Activated CD8-positive, alpha-beta memory T cell treated with anti-CD3 and anti-CD28 coated beads, Interleukin-2, amount 10 ng/mL, durations not matched to agents 7 days and 5 days (primary cell): ENCODE results near the gene LRP5. TPM values are rescaled to one million over a fixed set of nuclear protein-coding genes. Genes with fewer than 3 reads are reported as not detected.
"Not testable (repeated sequence)": the region's sequence is repeated elsewhere in the genome, so short reads cannot be mapped to it uniquely, and the experiment has no call there.

ENCODE experiments used
- ATAC-seq: fragments of 150-1000 bp; cut with Tn5 transposase; one replicate; pipeline ENCODE4 v1.10.0; 2021; ENCODE audit warnings: moderate library complexity
- CTCF ChIA-PET: fragments of 350-600 bp; sonication (Branson Sonifier 250); formaldehyde crosslinking; loops from one replicate; lab custom pipeline; 2021; ENCODE audit warnings: antibody characterized with exemption; lab: Charles Lee
- DNase-seq: peaks from one replicate; pipeline ENCODE4 v3.0.0-alpha.2; 2020
- H3K27ac Mint-ChIP-seq: one replicate; pipeline ENCODE4 v1.8.0; 2021; ENCODE audit warnings: mild to moderate bottlenecking, mixed read lengths
- H3K27me3 Mint-ChIP-seq: one replicate; pipeline ENCODE4 v1.8.0; 2021; ENCODE audit warnings: mixed read lengths
- H3K36me3 Mint-ChIP-seq: one replicate; pipeline ENCODE4 v1.8.0; 2021; ENCODE audit warnings: mild to moderate bottlenecking, mixed read lengths
- H3K4me1 Mint-ChIP-seq: one replicate; pipeline ENCODE4 v1.8.0; 2021; ENCODE audit warnings: mixed read lengths
- H3K4me3 Mint-ChIP-seq: one replicate; pipeline ENCODE4 v1.8.0; 2021; ENCODE audit warnings: mild to moderate bottlenecking, moderate library complexity, mixed read lengths
- H3K9me3 Mint-ChIP-seq: one replicate; pipeline ENCODE4 v1.8.0; 2022; ENCODE audit warnings: low read depth, mixed read lengths
- total RNA-seq, 2 experiments: library from RNA; stranded (reverse); gene quantifications; one replicate each; pipeline ENCODE4 v1.2.3, GENCODE V29; 2021

Gene LRP5
- total RNA-seq, 2 experiments from 2014 or later = 15.6 to 16.2 TPM

DNA sequence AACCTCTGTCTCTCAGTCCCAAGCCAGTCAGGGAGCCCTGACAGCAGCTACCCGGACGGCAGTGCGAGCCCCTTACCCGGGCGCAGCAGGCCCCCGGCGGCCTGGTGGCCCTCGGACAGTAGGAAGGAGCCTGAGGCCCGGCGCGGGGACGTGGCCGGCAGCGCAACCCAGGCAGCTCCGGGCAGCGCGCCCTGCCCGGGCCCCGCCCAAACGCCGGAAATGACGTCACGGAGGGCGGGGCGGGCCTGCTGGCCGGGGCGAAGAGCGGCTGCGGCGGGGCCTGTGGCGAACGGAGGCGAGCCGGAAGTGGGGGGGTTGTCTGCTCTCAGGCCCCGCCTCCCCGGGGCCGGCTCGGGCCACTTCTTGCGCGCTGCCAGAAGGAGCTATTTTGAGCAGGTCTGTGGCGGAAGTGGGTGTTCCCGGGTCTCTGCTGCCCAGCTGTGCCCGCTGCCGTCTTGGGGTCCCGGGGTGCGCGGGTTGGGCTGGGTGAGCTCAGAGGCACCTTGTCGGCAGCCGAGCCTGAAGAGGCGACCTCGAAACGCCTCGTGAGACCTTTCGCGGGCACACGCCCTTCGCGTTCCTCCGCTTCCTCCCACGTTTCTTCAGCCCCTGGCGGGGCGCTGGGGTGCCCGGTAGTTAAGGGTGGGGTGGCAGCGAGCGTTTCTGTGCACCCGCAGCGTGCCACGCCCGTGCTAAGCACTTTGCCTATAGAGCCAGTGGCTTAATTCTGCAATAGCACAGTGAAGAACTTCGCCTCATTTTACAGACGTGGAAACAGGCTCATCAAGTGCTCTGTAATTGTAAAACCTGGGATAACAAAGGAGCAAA, 40.4 kb upstream of the LRP5 start, which contains the start of gene C11orf24:
TSS of gene C11orf24 (minus strand) at position 193 of the 828 bp plus-strand sequence. CDS start 8,206 bp downstream, outside the sequence.
- DNase-seq (peak; percentile 94), ATAC-seq (peak; percentile 92)
- Mint-ChIP-seq H3K9me3 (no peaks in the 10 kb centered on the region), H3K27me3 (no peaks in the 10 kb centered on the region), H3K4me1 (peaks cover 42% of the 10 kb centered on the region), H3K27ac (peak within 1 kb of the TSS; percentile 96), H3K36me3 (peaks cover 5% of the 10 kb centered on the region), H3K4me3 (peak within 1 kb of the TSS; percentile 81)
- CTCF ChIA-PET = interaction anchor here (0.6 to 5.6 kb wide), 9 partner anchors 9 to 152 kb away, joined by 3 to 78 read pairs (median 3); no protein-coding TSS in a partner anchor

DNA sequence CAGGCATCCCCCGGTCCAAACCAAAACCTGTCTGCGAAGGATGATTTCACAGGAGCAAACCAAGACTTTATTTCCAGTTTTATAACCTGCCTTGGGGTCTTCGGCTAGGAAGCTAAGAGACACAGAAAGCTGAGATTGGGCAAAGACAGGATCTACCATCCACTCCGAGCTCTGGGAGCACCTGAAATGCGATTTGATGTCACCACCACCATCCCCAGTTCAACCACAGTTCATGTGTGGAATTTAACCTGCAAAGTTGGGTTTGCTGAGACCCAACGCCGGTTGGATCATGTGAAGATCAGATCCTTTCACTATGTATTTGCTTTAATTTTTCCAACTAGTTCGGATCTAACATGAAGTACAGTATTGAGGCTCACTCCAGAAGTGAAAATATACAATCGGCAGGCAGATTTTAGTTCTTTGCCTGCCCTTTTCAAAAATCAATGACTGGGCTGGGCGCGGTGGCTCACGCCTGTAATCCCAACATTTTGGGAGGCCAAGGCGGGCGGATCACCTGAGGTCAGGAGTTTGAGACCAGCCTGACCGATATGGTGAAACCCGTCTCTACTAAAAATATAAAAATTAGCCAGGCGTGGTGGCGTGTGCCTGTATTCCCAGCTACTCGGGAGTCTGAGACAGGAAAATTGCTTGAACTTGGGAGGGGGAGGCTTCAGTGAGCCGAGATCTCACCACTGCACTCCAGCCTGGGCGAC, 39.2 kb upstream of the LRP5 start:
- peaks cover 35% of the 10 kb centered on the region for H3K4me1 Mint-ChIP-seq
- peak overlapping the region; percentile 94 for H3K27ac Mint-ChIP-seq
- peak overlapping the region; percentile 81 for H3K4me3 Mint-ChIP-seq
- ATAC-seq (no peak), DNase-seq (no peak)
- H3K27me3 Mint-ChIP-seq = no peaks in the 10 kb centered on the region
- H3K36me3 Mint-ChIP-seq = no peaks in the 10 kb centered on the region
- CTCF ChIA-PET = interaction anchor here (2.1 to 5.6 kb wide), 2 partner anchors 9 to 24 kb away, joined by 9 to 78 read pairs; no protein-coding TSS in a partner anchor
- no peaks in the 10 kb centered on the region for H3K9me3 Mint-ChIP-seq

DNA sequence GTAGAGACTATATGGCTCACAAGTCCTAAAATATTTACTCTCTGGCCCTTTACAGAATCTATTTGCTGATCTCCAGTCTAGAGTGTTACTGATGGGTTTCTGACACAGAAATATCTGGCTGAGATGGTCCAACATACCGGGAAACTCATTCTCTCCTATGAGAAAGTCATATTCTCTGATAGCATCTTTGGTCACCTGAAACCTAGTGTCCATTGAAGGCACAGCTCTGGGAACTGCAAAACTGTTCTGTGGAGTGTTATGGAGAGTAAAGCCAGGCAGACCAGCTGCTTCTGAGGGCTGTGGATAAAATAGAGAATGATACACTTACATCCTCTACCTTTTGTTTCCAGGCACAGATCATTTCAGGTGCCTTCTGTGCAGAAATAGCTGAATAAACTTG, 38.1 kb upstream of the LRP5 start:
- CTCF ChIA-PET = interaction anchor here (5.6 kb wide), 1 partner anchor 23 kb away, joined by 78 read pairs; no protein-coding TSS in a partner anchor
- no peak overlapping the region for H3K4me3 Mint-ChIP-seq
- H3K36me3 Mint-ChIP-seq = no peaks in the 10 kb centered on the region
- no peak overlapping the region for H3K27ac Mint-ChIP-seq
- H3K9me3 Mint-ChIP-seq = no peaks in the 10 kb centered on the region
- DNase-seq (no peak), ATAC-seq (no peak)
- no peaks in the 10 kb centered on the region for H3K27me3 Mint-ChIP-seq
- peaks cover 28% of the 10 kb centered on the region for H3K4me1 Mint-ChIP-seq

DNA sequence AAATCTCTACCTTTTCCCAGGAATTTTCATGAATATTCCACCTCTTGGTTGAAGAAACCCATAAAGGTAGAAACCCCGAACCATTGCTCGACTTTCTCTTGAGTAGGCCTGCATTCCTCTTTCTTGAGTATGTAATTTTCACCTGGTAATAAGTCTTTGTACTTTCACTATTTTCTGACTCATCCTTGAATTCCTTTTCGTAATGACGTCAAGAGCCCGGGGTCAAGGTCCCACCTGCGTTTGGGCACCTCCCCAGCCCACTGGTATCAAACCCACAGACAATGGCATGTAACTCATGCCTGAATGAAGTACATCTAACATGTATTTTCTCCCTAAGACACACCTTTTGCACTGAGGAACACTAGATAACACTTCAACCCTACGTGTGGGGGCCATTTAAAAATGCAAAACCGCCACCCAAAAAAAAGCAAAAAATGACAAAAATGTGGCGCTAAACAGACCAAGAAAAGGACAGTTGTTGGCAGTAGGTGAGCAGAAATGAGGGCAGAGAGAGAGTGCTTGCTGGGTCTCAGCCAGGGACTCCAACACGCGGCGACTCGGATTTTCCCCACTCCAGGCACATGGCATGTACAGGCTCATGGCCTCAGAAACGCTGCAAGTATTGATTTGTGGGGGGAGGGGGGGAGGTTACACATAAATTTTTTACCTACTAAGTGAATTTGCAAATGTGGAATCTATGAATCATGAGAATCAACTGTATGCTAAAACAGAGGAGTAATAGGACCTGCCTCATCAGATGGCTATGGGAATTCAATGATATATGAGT, 36.5 kb upstream of the LRP5 start:
- ATAC-seq = no peak
- H3K4me3 Mint-ChIP-seq = no peak overlapping the region
- H3K9me3 Mint-ChIP-seq = no peaks in the 10 kb centered on the region
- no peak overlapping the region for H3K27ac Mint-ChIP-seq
- peaks cover 17% of the 10 kb centered on the region for H3K4me1 Mint-ChIP-seq
- H3K27me3 Mint-ChIP-seq = no peaks in the 10 kb centered on the region
- no peaks in the 10 kb centered on the region for H3K36me3 Mint-ChIP-seq
- CTCF ChIA-PET = interaction anchor here (3.9 kb wide), 1 partner anchor 21 kb away, joined by 24 read pairs; no protein-coding TSS in a partner anchor
- DNase-seq = no peak

DNA sequence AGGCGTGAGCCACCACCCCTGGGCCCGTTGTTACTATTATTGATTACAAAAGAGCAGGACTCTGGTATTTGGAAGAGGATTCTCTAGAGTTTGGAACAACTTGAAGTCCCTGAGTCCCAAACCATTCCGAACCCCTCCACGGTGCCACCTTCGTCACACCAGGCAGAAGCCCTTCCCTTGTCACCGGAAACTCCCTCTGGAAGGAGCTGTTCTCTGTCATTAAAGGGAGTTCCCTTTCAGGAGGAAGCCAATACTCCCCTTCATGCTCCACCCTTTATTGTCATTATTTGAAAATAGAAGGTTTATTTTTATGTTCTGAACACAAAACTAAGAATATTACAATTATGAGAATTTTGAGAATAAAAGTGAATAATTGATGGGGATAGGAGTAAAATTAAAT, 35.5 kb upstream of the LRP5 start:
- Mint-ChIP-seq H3K27me3 (no peaks in the 10 kb centered on the region), H3K4me1 (peaks cover 21% of the 10 kb centered on the region), H3K9me3 (no peaks in the 10 kb centered on the region), H3K36me3 (no peaks in the 10 kb centered on the region), H3K27ac (no peak overlapping the region), H3K4me3 (no peak overlapping the region)
- DNase-seq = no peak
- no peak for ATAC-seq
- CTCF ChIA-PET = interaction anchor here (3.9 kb wide), 1 partner anchor 20 kb away, joined by 24 read pairs; no protein-coding TSS in a partner anchor

DNA sequence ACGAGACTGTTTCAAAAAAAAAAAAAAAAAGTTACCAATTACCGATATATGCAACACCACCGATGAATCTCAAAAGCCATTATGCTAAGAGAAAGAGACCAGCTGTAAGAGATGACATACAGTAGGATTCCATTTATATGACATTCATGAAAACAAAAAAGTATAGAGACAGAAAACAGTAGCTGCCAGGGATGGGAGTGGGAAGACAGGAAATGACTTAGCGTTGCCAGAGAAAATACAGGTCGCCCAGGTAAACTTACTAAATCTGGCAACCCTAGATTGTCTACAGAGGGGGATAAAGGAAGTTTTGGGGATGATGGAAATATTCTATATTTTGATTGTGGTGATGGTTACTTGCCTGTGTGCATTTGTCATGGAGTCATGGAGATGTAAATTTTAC, 32.7 kb upstream of the LRP5 start:
- peaks cover 26% of the 10 kb centered on the region for H3K4me1 Mint-ChIP-seq
- CTCF ChIA-PET = interaction anchor here (3.2 to 3.9 kb wide), 2 partner anchors 17 to 22 kb away, joined by 12 to 24 read pairs; no protein-coding TSS in a partner anchor
- no peak overlapping the region for H3K4me3 Mint-ChIP-seq
- peaks cover 5% of the 10 kb centered on the region for H3K36me3 Mint-ChIP-seq
- H3K9me3 Mint-ChIP-seq = peaks cover 5% of the 10 kb centered on the region
- ATAC-seq (no peak), DNase-seq (no peak)
- H3K27me3 Mint-ChIP-seq = no peaks in the 10 kb centered on the region
- no peak overlapping the region for H3K27ac Mint-ChIP-seq

DNA sequence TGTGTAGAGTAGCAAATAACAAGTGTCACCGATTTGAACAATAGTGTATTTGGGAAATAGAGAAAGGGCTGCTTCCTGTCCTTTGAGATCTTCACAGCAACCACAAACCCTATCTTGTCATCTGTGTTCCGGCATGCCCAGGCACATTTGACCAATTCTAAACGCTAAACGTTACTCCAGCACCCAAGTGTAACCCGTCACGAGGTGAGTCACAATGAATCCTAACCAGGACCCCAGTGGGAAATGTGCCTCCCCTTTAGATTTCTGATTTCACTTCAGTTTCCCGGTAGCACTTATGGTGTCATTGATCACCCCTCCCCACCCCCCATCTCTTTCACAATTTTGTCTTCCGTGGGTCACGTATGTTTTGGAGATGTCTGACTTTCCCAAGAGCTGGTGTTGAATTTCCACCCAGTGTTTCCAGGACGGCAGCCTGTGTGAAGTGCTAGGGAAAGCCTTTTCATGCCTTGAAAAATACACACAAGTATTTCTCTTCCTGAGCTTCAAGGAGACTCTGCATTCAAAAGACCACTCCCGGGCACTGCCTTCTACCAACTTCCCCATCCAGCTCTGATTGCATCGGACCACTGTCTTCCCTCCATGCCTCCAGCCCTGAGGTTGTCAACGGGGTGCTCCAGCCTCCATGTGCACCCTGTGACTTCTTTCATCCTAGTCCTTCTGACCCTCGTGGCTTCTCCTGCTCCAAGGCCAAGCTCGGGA, 30.1 kb upstream of the LRP5 start:
- ATAC-seq (peak; percentile 91), DNase-seq (peak; percentile 81)
- peaks cover 26% of the 10 kb centered on the region for H3K4me1 Mint-ChIP-seq
- peaks cover 6% of the 10 kb centered on the region for H3K36me3 Mint-ChIP-seq
- peak overlapping the region; percentile 86 for H3K27ac Mint-ChIP-seq
- H3K9me3 Mint-ChIP-seq = peaks cover 7% of the 10 kb centered on the region
- CTCF ChIA-PET = interaction anchor here (0.9 to 1.9 kb wide), 4 partner anchors 10 to 25 kb away, joined by 4 to 10 read pairs (median 6); partner anchors contain the start of gene C11orf24
- H3K4me3 Mint-ChIP-seq = peak overlapping the region; percentile 55
- H3K27me3 Mint-ChIP-seq = no peaks in the 10 kb centered on the region

DNA sequence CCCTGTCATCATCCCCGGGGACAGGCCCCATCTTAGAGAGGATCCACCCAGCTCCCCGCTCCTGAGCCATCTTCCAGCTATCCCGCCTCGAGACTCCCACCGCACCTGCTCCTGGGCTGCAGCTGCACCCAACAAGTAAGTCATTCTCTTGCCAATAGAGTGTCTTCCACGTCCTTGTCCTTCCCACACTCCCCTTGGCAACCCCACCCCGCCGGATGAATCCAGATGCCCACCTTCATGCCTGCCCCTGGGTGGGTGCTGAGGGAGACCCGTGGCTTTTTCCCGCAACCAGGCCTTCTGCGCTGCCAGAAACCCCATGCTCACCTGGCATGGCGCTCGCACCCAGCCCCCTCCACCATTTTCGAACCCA, 29.5 kb upstream of the LRP5 start:
- CTCF ChIA-PET = interaction anchor here (0.9 to 1.9 kb wide), 4 partner anchors 11 to 25 kb away, joined by 4 to 10 read pairs (median 6); partner anchors contain the start of gene C11orf24
- peak overlapping the region; percentile 86 for H3K27ac Mint-ChIP-seq
- DNase-seq = no peak

DNA sequence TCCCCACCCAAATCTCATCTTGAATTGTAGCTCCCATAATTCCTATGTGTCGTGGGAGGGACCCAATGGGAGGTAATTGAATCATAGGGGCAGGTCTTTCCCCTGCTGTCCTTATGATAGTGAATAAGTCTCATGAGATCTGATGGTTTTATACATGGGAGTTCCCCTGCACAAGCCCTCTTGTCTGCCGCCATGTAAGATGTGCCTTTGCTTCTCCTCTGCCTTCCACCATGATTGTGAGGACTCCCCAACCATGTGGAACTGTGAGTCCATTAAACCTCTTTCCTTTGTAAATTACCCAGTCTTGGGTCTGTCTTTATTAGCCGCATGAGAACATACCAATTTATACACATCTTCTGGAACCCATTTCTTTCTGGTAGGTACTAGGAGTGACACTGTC, 27.8 kb upstream of the LRP5 start:
- not testable (repeated sequence) for H3K36me3 Mint-ChIP-seq, DNase-seq, ATAC-seq, H3K27me3 Mint-ChIP-seq, H3K27ac Mint-ChIP-seq, H3K4me3 Mint-ChIP-seq
- H3K9me3 Mint-ChIP-seq = peaks cover 10% of the 10 kb centered on the region
- H3K4me1 Mint-ChIP-seq = peaks cover 26% of the 10 kb centered on the region
- CTCF ChIA-PET = interaction anchor here (1.0 to 1.5 kb wide), 2 partner anchors 26 to 27 kb away, joined by 3 to 5 read pairs; no protein-coding TSS in a partner anchor

More for the DNA sequence above, 29.5 kb upstream of the LRP5 start:
- Mint-ChIP-seq H3K36me3 (peaks cover 6% of the 10 kb centered on the region), H3K9me3 (peaks cover 7% of the 10 kb centered on the region), H3K27me3 (no peaks in the 10 kb centered on the region), H3K4me1 (peaks cover 26% of the 10 kb centered on the region), H3K4me3 (peak overlapping the region; percentile 55)
- ATAC-seq = no peak

DNA sequence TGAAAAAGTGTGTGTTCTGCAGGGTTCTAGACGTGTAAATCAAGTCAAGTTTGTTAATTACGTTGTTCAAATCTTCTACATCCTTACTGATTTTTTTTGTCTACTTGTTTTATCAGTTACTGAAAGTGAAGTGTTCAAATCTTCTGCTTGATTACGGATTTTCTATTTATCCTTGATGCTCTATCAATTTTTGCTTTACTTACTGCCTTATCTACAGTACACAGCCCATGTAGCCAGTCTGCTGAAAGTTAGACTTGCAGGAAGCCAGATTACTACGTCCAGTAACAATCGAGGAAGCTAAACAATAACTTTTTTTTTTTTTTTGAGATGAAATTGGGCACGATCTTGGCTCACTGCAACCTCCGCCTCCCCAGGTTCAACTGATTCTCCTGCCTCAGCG, 25.0 kb upstream of the LRP5 start:
- Mint-ChIP-seq H3K4me1 (peaks cover 13% of the 10 kb centered on the region), H3K36me3 (peaks cover 8% of the 10 kb centered on the region), H3K9me3 (peaks cover 13% of the 10 kb centered on the region), H3K4me3 (no peak overlapping the region), H3K27me3 (peaks cover 3% of the 10 kb centered on the region), H3K27ac (no peak overlapping the region)
- CTCF ChIA-PET = interaction anchor here (1.2 to 1.7 kb wide), 3 partner anchors 10 to 30 kb away, joined by 4 to 7 read pairs (median 6); no protein-coding TSS in a partner anchor
- DNase-seq = no peak
- no peak for ATAC-seq

DNA sequence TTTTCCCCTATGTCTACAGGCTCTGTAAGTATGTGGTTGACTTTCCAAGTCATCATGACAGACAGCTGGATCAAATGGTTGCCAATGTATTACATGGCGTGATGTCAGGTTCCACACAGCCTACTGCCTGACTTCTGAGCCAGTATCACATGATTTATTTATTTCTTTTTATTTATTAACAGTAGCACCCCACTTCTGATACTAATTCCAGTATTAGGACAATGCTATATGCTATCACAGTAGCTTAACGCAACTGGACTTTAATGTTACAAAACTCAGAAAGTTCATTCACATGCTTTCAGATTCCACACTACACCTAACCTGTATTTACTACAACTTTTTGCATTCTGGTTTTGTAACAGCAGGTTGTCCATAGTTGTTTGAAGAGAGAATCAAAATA, 22.9 kb upstream of the LRP5 start:
- Mint-ChIP-seq H3K27me3 (peaks cover 8% of the 10 kb centered on the region), H3K4me3 (no peak overlapping the region), H3K9me3 (peaks cover 9% of the 10 kb centered on the region), H3K27ac (no peak overlapping the region), H3K4me1 (no peaks in the 10 kb centered on the region), H3K36me3 (peaks cover 4% of the 10 kb centered on the region)
- DNase-seq (no peak), ATAC-seq (no peak)
- CTCF ChIA-PET = interaction anchor here (0.7 to 1.4 kb wide), 2 partner anchors 11 to 32 kb away, joined by 3 read pairs; no protein-coding TSS in a partner anchor

DNA sequence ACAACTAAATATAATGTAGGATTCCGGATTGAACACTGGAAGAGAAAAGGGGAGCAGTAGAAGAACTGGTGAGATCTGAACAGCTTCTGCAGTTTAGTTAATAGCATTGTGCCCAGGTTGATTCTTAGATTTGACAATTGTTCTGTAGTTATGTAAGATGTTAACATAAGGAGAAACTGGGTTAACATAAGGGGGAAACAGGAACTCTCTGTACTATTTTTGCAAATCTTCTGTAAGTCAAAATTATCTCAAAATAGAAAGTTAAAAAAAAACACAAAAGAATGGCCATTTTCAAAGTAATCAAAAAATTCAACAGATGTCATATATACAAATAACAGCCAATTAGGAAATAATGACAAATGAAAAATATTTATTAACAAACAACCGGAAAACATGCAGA, 18.7 kb upstream of the LRP5 start:
- Mint-ChIP-seq H3K27me3 (peaks cover 12% of the 10 kb centered on the region), H3K4me1 (peaks cover 4% of the 10 kb centered on the region)

More for the DNA sequence above, 18.7 kb upstream of the LRP5 start:
- ATAC-seq (no peak), DNase-seq (no peak)
- CTCF ChIA-PET = interaction anchor here (1.6 to 1.8 kb wide), 2 partner anchors 34 to 36 kb away, joined by 4 to 10 read pairs; no protein-coding TSS in a partner anchor
- no peak overlapping the region for H3K4me3 Mint-ChIP-seq
- H3K27ac Mint-ChIP-seq = no peak overlapping the region
- H3K36me3 Mint-ChIP-seq = peaks cover 2% of the 10 kb centered on the region
- peaks cover 6% of the 10 kb centered on the region for H3K9me3 Mint-ChIP-seq
